KMS-11 (cell line): Measurements from ENCODE around the gene RENBP.

Source experiments
- H2AFZ ChIP-seq: fragments of 200-600 bp; sonication (generic); 2 replicates; pipeline ENCODE4 v1.6.1; 2016; ENCODE audit warnings: antibody characterized with exemption, mixed run types, low read depth
- H3K27ac ChIP-seq: fragments of 200-600 bp; sonication (generic); 2 replicates; pipeline ENCODE4 v1.6.1; 2016; ENCODE audit warnings: mild to moderate bottlenecking, mixed run types
- H3K27me3 ChIP-seq: fragments of 200-600 bp; sonication (generic); 2 replicates; pipeline ENCODE4 v1.6.1; 2017; ENCODE audit warnings: mild to moderate bottlenecking, low read depth, mixed run types, moderate library complexity; ENCODE audit not compliant: insufficient read depth
- H3K36me3 ChIP-seq: fragments of 200-600 bp; sonication (generic); 2 replicates; pipeline ENCODE4 v1.6.1; 2017; ENCODE audit warnings: mild to moderate bottlenecking, mixed run types; ENCODE audit not compliant: insufficient read depth
- H3K4me1 ChIP-seq: fragments of 200-600 bp; sonication (generic); 2 replicates; pipeline ENCODE4 v1.6.1; 2016; ENCODE audit warnings: mild to moderate bottlenecking, low read depth, mixed run types; ENCODE audit not compliant: poor library complexity, severe bottlenecking
- H3K4me2 ChIP-seq: fragments of 200-600 bp; sonication (generic); 2 replicates; pipeline ENCODE4 v1.7.0; 2016; ENCODE audit warnings: mild to moderate bottlenecking, mixed run types
- H3K4me3 ChIP-seq: fragments of 200-600 bp; sonication (generic); IDR thresholded peaks from 2 replicates; pipeline ENCODE4 v1.6.1; 2017; ENCODE audit warnings: low read depth, low read length, mixed read lengths; ENCODE audit not compliant: insufficient read depth
- H3K79me2 ChIP-seq: fragments of 200-600 bp; sonication (generic); 2 replicates; pipeline ENCODE4 v1.6.1; 2016; ENCODE audit warnings: low read depth, mixed run types; ENCODE audit not compliant: insufficient read depth
- H3K9ac ChIP-seq: fragments of 200-600 bp; sonication (generic); 2 replicates; pipeline ENCODE4 v1.6.1; 2016; ENCODE audit warnings: mild to moderate bottlenecking, mixed run types
- H4K20me1 ChIP-seq: fragments of 200-600 bp; sonication (generic); 2 replicates; pipeline ENCODE4 v1.6.1; 2016; ENCODE audit warnings: mild to moderate bottlenecking, mixed run types; ENCODE audit not compliant: insufficient read depth
- CTCF ChIP-seq: fragments of 200-600 bp; sonication (generic); conservative IDR thresholded peaks from 2 replicates; pipeline ENCODE4 v1.6.1; 2017; ENCODE audit warnings: low read depth, mild to moderate bottlenecking, antibody characterized with exemption, low read length, moderate library complexity, mixed read lengths

RENBP gene

GRCh38 chrX:153974726-153975286 is 30.4 kb upstream of the RENBP start:
- peak overlapping the region; percentile 100; the same call in 1 of the 2 replicates for H3K27ac ChIP-seq
- no peak overlapping the region; the same call in 1 of the 2 replicates for H2AFZ ChIP-seq
- H3K4me1 ChIP-seq, result peaks cover 30% of the 10 kb centered on the region
- no peaks in the 10 kb centered on the region for H3K27me3 ChIP-seq
- peaks cover under 1% of the 10 kb centered on the region; the same call in 1 of the 2 replicates for H3K79me2 ChIP-seq
- no peaks in the 10 kb centered on the region for H3K36me3 ChIP-seq
- H4K20me1 ChIP-seq, result no peaks in the 10 kb centered on the region
- no peak for TF ChIP-seq CTCF
- H3K4me2 ChIP-seq, result no peak overlapping the region
- no peak overlapping the region for H3K9ac ChIP-seq
- H3K4me3 ChIP-seq, result no peak overlapping the region

DNA sequence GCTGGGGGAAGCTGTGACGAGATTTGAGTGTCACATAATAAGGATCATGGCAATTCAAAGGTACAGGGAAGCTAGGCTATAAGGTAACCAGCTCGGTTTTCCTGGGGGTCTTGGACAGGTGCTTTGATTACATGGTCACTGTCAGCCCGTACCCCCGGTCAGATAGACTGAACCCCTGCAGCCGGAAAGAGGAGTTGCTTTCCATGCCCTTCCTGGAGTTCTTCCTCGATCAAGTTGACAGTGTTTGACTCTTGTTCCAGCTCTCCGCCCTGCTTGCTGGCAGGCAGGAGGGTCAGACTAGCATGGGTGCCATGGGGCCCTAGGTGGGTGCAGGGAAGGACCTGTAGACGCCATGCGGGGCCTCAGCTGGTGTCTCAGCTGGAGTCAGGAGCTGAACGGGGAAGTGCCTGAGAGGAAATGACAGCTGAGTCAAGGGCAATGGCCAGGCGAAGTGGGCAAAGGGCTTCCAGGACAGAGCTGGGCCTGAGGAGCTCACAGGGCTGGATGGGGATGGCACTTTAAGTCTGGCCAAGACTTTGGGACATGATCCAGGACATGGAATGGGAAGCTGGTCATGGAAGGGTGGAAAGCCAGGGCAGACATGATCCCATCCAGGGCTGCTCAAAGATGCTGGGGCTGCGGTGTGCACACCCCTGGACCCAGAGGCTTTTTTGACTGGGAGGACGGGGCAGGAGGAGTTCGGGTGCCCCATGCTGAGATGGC is 29.7 kb upstream of the RENBP start:
- H4K20me1 ChIP-seq, result no peaks in the 10 kb centered on the region
- peaks cover 28% of the 10 kb centered on the region for H3K4me1 ChIP-seq
- no peaks in the 10 kb centered on the region for H3K36me3 ChIP-seq
- peak overlapping the region; percentile 87; the same call in 1 of the 2 replicates for H3K9ac ChIP-seq
- no peak for TF ChIP-seq CTCF
- peak overlapping the region; percentile 41 for H3K4me2 ChIP-seq
- H3K79me2 ChIP-seq, result peaks cover 7% of the 10 kb centered on the region
- H2AFZ ChIP-seq, result no peak overlapping the region; the same call in 1 of the 2 replicates
- peak overlapping the region; percentile 100 for H3K27ac ChIP-seq
- no peaks in the 10 kb centered on the region for H3K27me3 ChIP-seq
- H3K4me3 ChIP-seq, result no peak overlapping the region

GRCh38 chrX:153973127-153974002 is 28.9 kb upstream of the RENBP start:
- Histone ChIP-seq H3K4me3 (no peak overlapping the region), H3K79me2 (peaks cover 15% of the 10 kb centered on the region), H3K4me2 (peak overlapping the region; percentile 41), H3K27ac (peak overlapping the region; percentile 100), H3K36me3 (no peaks in the 10 kb centered on the region), H3K27me3 (no peaks in the 10 kb centered on the region), H3K4me1 (peaks cover 30% of the 10 kb centered on the region), H3K9ac (peak overlapping the region; percentile 87), H4K20me1 (no peaks in the 10 kb centered on the region), H2AFZ (no peak overlapping the region)
- TF ChIP-seq CTCF, result no peak

GRCh38 chrX:153972368-153973126 is 28.1 kb upstream of the RENBP start, which contains the start of gene TMEM187:
TSS of gene TMEM187 (plus strand) at chrX:153972754. CDS start at chrX:153982063, 9,309 bp downstream.
- no peak for TF ChIP-seq CTCF
- Histone ChIP-seq H3K27ac (peak within 1 kb of the TSS; percentile 100), H2AFZ (peak within 1 kb of the TSS; percentile 26), H3K27me3 (no peaks in the 10 kb centered on the region), H3K9ac (peak within 1 kb of the TSS; percentile 100), H3K36me3 (no peaks in the 10 kb centered on the region), H3K4me3 (no peak within 1 kb of the TSS), H3K4me1 (peaks cover 38% of the 10 kb centered on the region), H4K20me1 (no peaks in the 10 kb centered on the region), H3K4me2 (peak within 1 kb of the TSS; percentile 54), H3K79me2 (peaks cover 23% of the 10 kb centered on the region)
